SU-DHL-6 (cell line): ENCODE measurements around the gene PRSS50.

Experiments used
- H2AFZ ChIP-seq: fragments of 200-600 bp; sonication (generic); 2 replicates; pipeline ENCODE4 v1.6.1; 2014; ENCODE audit warnings: low read depth, mild to moderate bottlenecking, moderate library complexity, mixed read lengths, antibody characterized with exemption, low read length; ENCODE audit not compliant: severe bottlenecking
- H3F3A ChIP-seq: fragments of 200-600 bp; shearing (Covaris generic); 2 replicates; pipeline ENCODE4 v1.6.0; 2016; ENCODE audit warnings: antibody characterized with exemption, mild to moderate bottlenecking; ENCODE audit not compliant: insufficient read depth
- H3K27ac ChIP-seq: fragments of 200-600 bp; sonication (generic); 2 replicates; pipeline ENCODE4 v1.5.1; 2016; ENCODE audit warnings: low read depth, mild to moderate bottlenecking, low read length, moderate library complexity, mixed read lengths
- H3K27me3 ChIP-seq: fragments of 200-600 bp; sonication (generic), shearing (Covaris generic); 2 replicates; pipeline ENCODE4 v1.6.0; 2014; ENCODE audit warnings: mild to moderate bottlenecking, low read length
- H3K36me3 ChIP-seq: fragments of 200-600 bp; sonication (generic); 2 replicates; pipeline ENCODE4 v1.6.1; 2014; ENCODE audit warnings: mild to moderate bottlenecking, low read length, mixed read lengths
- H3K4me2 ChIP-seq: fragments of 300-600, 200-600 bp; shearing (Covaris generic), sonication (generic); 2 replicates; pipeline ENCODE4 v1.6.0; 2014; ENCODE audit warnings: low read length, low read depth, mild to moderate bottlenecking; ENCODE audit not compliant: poor library complexity, severe bottlenecking
- H3K4me3 ChIP-seq: fragments of 200-600 bp; sonication (generic); 2 replicates; pipeline ENCODE4 v1.5.1; 2014; ENCODE audit warnings: antibody characterized with exemption, low read length, mild to moderate bottlenecking, mixed read lengths; ENCODE audit not compliant: insufficient read depth, poor library complexity, severe bottlenecking
- H3K79me2 ChIP-seq: fragments of 200-600 bp; sonication (generic); 2 replicates; pipeline ENCODE4 v1.6.1; 2014; ENCODE audit warnings: mild to moderate bottlenecking, low read length, moderate library complexity; ENCODE audit not compliant: insufficient read depth
- H3K9ac ChIP-seq: fragments of 200-600 bp; sonication (generic); 2 replicates; pipeline ENCODE4 v1.7.0; 2014; ENCODE audit warnings: mild to moderate bottlenecking, low read length
- H3K9me2 ChIP-seq: fragments of 200-600 bp; sonication (generic); replicated peaks from 2 replicates; pipeline ENCODE4 v1.6.1; 2014; ENCODE audit warnings: low read length; ENCODE audit not compliant: insufficient read depth
- H3K9me3 ChIP-seq: fragments of 200-600 bp; sonication (generic); 2 replicates; pipeline ENCODE4 v1.6.1; 2014; ENCODE audit warnings: low read length, mixed read lengths; ENCODE audit not compliant: insufficient read depth
- H4K20me1 ChIP-seq: fragments of 200-600 bp; sonication (generic); 2 replicates; pipeline ENCODE4 v1.6.1; 2014; ENCODE audit warnings: low read depth, mild to moderate bottlenecking, antibody characterized with exemption, low read length, moderate library complexity, mixed read lengths
- CTCF ChIP-seq: fragments of 200-600 bp; sonication (generic); IDR thresholded peaks from one replicate; pipeline ENCODE4 v1.5.1; 2017; ENCODE audit warnings: antibody characterized with exemption, mild to moderate bottlenecking, low read length, moderate library complexity; ENCODE audit not compliant: insufficient read depth, poor library complexity, severe bottlenecking
- EZH2phosphoT487 ChIP-seq: fragments of 200-600 bp; sonication (generic), shearing (Covaris generic); conservative IDR thresholded peaks from 2 replicates; pipeline ENCODE4 v1.6.1; 2018; ENCODE audit warnings: mild to moderate bottlenecking, antibody characterized with exemption, low read length, moderate library complexity, mixed read lengths

PRSS50 gene

GRCh38 chr3:46667657-46668056 lies 50.0 kb downstream of the PRSS50 start:
- no peaks in the 10 kb centered on the region for H3K27me3 ChIP-seq

GRCh38 chr3:46667061-46667621 lies 50.5 kb downstream of the PRSS50 start:
- Histone ChIP-seq H3K4me3 (no peak overlapping the region), H3K4me2 (no peak overlapping the region), H3K9me3 (no peaks in the 10 kb centered on the region), H3F3A (no peaks in the 10 kb centered on the region), H3K9ac (no peak overlapping the region), H3K79me2 (no peaks in the 10 kb centered on the region), H3K36me3 (no peaks in the 10 kb centered on the region), H3K9me2 (no peaks in the 10 kb centered on the region), H2AFZ (no peak overlapping the region), H3K27ac (no peak overlapping the region), H3K27me3 (no peaks in the 10 kb centered on the region), H4K20me1 (no peaks in the 10 kb centered on the region)
- TF ChIP-seq CTCF, result no peak
- TF ChIP-seq EZH2phosphoT487, result no peak

More at GRCh38 chr3:46667657-46668056, 50.0 kb downstream of the PRSS50 start:
- Histone ChIP-seq H4K20me1 (no peaks in the 10 kb centered on the region), H2AFZ (no peak overlapping the region), H3K27ac (no peak overlapping the region), H3K9me2 (no peaks in the 10 kb centered on the region), H3K36me3 (no peaks in the 10 kb centered on the region), H3K9me3 (no peaks in the 10 kb centered on the region), H3K9ac (no peak overlapping the region), H3F3A (no peaks in the 10 kb centered on the region), H3K4me3 (no peak overlapping the region), H3K4me2 (no peak overlapping the region), H3K79me2 (no peaks in the 10 kb centered on the region)
- no peak for TF ChIP-seq CTCF
- no peak for TF ChIP-seq EZH2phosphoT487

- Histone ChIP-seq H3K9me3 (no peaks in the 10 kb centered on the region), H3K27ac (no peak overlapping the region), H3K9me2 (no peaks in the 10 kb centered on the region), H2AFZ (no peak overlapping the region), H3K4me2 (no peak overlapping the region), H4K20me1 (no peaks in the 10 kb centered on the region), H3K4me3 (no peak overlapping the region), H3K27me3 (no peaks in the 10 kb centered on the region), H3K9ac (no peak overlapping the region), H3K79me2 (no peaks in the 10 kb centered on the region), H3K36me3 (no peaks in the 10 kb centered on the region), H3F3A (no peaks in the 10 kb centered on the region)
- TF ChIP-seq EZH2phosphoT487, result no peak
- no peak for TF ChIP-seq CTCF
Measured at GRCh38 chr3:46666453-46666845, 51.2 kb downstream of the PRSS50 start.
